Muscle layer of duodenum (tissue), 2 donors: Measurements from ENCODE around the gene DHX30.

Experiments used
- H3K27ac ChIP-seq: one replicate; pipeline ENCODE4 v1.7.0; 2013; ENCODE audit warnings: mild to moderate bottlenecking, low read length
- H3K27me3 ChIP-seq: one replicate; pipeline ENCODE4 v1.7.0; 2013; ENCODE audit warnings: low read depth, mild to moderate bottlenecking, control low read depth, low read length
- H3K36me3 ChIP-seq, 2 donors: one replicate each; pipeline ENCODE4 v1.7.0; 2013; ENCODE audit warnings: low read length in 2 of 2, control low read depth in 1 of 2, mild to moderate bottlenecking in 1 of 2; ENCODE audit not compliant: insufficient read depth in 2 of 2, control insufficient read depth in 1 of 2
- H3K4me1 ChIP-seq, 2 donors: one replicate each; pipeline ENCODE4 v1.7.0; 2013; ENCODE audit warnings: low read length in 2 of 2, mild to moderate bottlenecking in 2 of 2, control low read depth in 1 of 2, moderate library complexity in 1 of 2; ENCODE audit not compliant: insufficient read depth in 2 of 2, control insufficient read depth in 1 of 2
- H3K4me3 ChIP-seq, 2 donors: one replicate each; pipeline ENCODE4 v1.7.0; 2013; ENCODE audit warnings: low read length in 2 of 2, low read depth in 1 of 2, mild to moderate bottlenecking in 1 of 2
- H3K9me3 ChIP-seq, 2 donors: one replicate each; pipeline ENCODE4 v1.7.0; 2013; ENCODE audit warnings: low read length in 2 of 2, control low read depth in 1 of 2, mild to moderate bottlenecking in 1 of 2; ENCODE audit not compliant: control insufficient read depth in 1 of 2
- donor health status: healthy.

The DHX30 gene

DNA sequence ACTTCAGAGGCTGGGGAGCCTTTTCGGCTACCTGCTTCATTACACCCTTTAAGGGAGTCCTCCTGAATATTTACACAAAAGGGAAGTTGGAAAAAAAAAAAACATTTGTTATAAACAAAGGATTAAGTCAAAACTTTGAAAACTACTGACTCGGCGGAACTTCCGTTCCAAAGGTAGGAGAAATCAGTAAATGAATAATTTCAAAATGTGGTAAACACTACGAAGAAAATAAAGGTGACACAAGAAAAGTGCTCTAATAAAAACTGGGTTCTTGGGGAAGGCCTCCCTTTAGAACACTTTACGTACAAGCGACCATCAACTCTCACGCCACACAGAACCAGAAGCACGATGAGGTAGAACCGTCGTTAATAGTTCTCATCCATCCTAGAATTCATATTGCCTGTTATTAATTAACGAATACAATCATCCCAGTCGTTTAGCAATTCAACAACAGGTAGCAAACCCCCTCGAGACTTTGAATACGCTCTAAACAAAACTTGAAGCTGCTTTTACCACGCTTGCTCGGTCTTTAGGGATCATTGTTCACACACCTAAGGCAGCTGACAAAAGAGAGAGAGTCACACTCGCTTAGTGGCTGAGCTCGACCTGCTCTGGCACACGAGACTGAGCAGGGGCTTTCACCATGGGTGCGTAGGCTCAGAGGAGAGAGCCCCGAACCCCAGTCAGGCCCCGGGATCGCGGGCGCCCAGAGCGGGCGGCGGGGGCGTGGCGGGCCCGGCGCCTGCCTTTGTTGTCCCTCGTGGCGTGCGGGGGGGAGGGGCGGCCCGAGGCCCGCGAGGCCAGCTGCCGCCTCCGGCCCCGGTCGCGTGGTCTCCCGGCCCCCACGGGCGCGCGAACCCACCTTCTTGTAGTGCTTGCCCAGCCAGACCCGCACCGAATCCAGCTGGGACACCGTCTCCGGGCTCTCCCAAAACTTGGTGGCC, 21.9 kb upstream of the DHX30 start:
- peak overlapping the region; percentile 92 for H3K27ac ChIP-seq
- H3K27me3 ChIP-seq: no peaks in the 10 kb centered on the region
- no peaks in the 10 kb centered on the region for H3K9me3 ChIP-seq
- H3K4me3 ChIP-seq: peak overlapping the region; percentile 88
- H3K36me3 ChIP-seq: peaks cover 0 to 11% of the 10 kb centered on the region in 2 donors
- peaks cover 12 to 20% of the 10 kb centered on the region in 2 donors for H3K4me1 ChIP-seq

DNA sequence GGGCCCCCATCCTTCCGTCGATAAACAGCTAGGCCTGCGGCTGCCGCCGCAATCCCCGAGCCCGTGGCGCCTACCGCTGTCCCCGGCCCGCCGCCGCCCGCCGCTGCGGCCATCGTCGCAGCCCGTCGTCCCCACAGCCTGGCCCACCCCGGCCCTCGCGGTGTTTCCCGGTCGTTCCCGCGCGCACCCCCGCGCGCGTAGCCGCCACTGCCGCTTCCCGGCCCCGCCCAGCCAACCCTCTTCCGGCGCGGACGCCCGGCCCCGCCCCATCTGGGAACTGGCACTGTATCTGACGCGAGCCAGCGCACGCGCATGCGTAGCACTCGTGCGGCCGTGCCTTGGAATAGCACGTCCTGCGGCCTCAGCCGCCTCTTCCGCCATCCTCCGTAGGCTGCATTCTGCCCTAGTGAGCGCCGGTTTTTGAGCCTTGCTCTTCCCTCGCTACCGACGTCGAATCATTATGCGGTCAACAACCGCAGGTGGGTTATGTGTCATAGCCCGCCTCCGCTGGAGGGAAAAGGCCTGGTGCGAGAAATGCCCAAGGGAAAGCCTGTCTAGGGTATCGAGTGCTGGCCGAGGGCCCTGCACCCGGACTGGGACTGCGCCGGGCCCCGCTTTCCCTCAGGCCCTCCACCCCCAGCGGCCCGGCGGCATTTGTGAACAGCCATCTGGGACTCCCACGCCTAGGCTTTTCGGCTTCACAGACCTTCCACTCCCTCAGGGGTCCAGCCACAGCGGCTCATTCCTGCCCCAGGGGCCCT, 21.1 kb upstream of the DHX30 start, which contains the start of gene SMARCC1:
Gene SMARCC1, minus strand, starts transcription at position 209 of the 761 bp plus-strand sequence. Its CDS starts 96 bp downstream, at position 113.
- no peaks in the 10 kb centered on the region for H3K9me3 ChIP-seq
- peaks cover 12 to 20% of the 10 kb centered on the region in 2 donors for H3K4me1 ChIP-seq
- peak within 1 kb of the TSS; percentile 94 for H3K27ac ChIP-seq

DNA sequence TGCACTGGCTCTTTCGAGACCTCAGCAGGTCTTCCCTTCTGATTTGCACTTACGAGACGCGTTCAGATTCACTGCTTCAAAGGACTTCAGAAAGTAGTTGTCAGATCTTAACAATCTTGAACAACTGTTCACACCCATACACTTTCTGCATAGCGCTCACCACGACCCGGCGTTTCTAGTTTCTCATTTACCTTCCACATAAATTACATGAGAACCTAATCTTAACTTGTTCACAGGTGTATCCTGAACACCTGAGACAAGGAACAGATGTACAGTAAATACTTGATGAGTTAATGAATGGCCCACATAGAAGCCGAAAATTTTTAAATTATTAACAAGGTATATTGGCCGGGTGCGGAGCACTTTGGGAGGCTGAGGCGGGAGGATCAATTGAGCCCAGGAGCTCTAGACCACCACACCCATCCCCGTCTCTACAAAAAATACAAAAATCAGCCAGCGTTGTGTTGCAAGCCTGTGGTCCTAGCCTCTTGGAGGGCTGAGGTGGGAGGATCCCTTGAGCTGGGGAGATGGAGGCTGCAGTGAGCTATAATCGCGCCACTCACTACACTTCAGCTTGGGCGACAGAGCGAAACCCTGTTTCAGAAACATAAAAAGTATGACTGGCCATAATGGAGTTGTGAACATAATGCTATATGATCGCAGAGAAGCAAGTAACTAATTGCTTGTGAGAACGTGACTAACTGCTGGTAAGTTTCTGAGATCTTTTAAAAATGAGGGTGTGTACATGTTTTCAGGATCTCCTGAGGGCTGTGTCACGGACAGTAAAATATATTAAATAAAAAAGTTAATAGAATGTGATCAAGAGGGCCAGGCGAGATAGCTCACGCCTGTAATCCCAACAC, 20.3 kb upstream of the DHX30 start:
- H3K9me3 ChIP-seq: no peaks in the 10 kb centered on the region
- H3K27me3 ChIP-seq: no peaks in the 10 kb centered on the region
- peak overlapping the region; percentile 84 to 88 for H3K4me3 ChIP-seq
- H3K4me1 ChIP-seq: peaks cover 12 to 20% of the 10 kb centered on the region in 2 donors
- H3K27ac ChIP-seq: peak overlapping the region; percentile 94
- peaks cover 0 to 11% of the 10 kb centered on the region in 2 donors for H3K36me3 ChIP-seq

More for the DNA sequence above, 21.1 kb upstream of the DHX30 start, which contains the start of gene SMARCC1:
- no peaks in the 10 kb centered on the region for H3K27me3 ChIP-seq
- H3K36me3 ChIP-seq: peaks cover 0 to 11% of the 10 kb centered on the region in 2 donors
- H3K4me3 ChIP-seq: peak within 1 kb of the TSS; percentile 88

DNA sequence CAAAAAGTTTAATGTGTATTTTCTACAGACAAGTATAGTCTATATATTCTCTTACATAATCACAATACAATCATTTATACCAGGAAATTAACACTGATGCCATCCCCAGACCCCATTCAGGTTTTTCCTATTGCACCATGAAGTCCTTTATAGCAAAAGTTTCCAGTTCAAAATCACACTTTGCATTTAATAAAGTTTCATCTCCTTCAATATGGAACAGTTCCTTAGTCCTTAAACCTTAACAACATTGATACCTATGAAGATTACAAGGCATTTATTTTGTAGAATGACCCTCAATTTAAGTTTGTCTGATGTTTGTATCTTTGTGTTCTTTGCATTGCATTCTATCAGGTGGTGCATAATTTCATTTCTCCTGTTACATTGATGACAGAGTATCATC, 19.3 kb upstream of the DHX30 start:
- no peak overlapping the region for H3K27ac ChIP-seq
- H3K4me3 ChIP-seq: no peak overlapping the region
- no peaks in the 10 kb centered on the region for H3K27me3 ChIP-seq
- H3K4me1 ChIP-seq: peaks cover 12 to 20% of the 10 kb centered on the region in 2 donors
- peaks cover 0 to 11% of the 10 kb centered on the region in 2 donors for H3K36me3 ChIP-seq
- H3K9me3 ChIP-seq: no peaks in the 10 kb centered on the region

DNA sequence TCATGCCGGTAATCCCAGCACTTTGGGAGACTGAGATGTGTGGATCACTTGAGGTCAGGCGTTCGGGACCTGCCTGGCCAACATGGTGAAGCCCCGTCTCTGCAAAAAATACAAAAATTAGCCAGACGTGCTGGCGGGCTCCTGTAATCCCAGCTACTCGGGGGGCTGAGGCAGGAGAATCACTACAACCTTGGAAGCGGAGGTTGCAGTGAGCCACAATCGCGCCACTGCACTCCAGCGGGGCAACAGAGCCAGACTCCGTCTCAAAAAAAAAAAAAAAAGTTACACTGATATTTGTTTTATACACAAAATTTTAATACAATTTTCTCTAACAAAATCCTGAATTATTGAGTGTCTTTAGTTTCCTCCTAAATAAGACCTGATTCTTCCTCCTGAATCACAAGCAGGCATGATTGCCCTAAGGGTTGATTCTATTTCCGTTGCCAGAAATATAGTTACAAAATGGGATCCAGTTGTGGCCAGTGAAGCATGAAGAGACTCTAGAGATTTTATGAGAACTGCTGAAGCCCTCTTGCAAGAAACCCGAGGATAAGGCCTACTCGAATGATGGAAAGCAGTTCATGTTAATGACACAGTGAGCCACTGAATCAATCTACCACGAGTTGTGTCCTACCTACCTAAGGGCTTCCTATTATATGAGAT, 11.6 kb upstream of the DHX30 start:
- Histone ChIP-seq H3K4me1 (peaks cover 0 to 3% of the 10 kb centered on the region in 2 donors), H3K9me3 (no peaks in the 10 kb centered on the region), H3K4me3 (no peak overlapping the region), H3K27me3 (no peaks in the 10 kb centered on the region), H3K27ac (no peak overlapping the region), H3K36me3 (no peaks in the 10 kb centered on the region)

DNA sequence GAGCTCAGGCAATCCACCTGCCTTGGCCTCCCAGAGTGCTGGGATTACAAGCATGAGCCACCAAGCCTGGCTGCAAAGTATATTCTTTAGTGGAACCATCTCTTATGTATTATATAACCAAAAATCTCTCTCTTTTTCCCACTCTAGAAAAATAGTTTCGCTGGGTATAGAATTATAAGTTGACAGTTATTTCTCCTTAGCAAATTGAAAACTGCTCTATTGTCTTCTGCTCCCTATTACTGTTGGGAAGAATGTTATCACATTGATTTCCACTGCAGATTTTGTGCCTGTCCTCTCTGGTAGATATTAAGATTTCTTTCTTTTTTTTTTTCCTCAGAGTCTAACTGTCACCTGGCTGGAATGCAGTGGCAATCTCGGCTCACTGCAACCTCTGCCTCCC, 10.2 kb upstream of the DHX30 start:
- Histone ChIP-seq H3K4me1 (peaks cover 0 to 3% of the 10 kb centered on the region in 2 donors), H3K27me3 (no peaks in the 10 kb centered on the region), H3K9me3 (no peaks in the 10 kb centered on the region), H3K36me3 (no peaks in the 10 kb centered on the region), H3K27ac (no peak overlapping the region), H3K4me3 (no peak overlapping the region)

DNA sequence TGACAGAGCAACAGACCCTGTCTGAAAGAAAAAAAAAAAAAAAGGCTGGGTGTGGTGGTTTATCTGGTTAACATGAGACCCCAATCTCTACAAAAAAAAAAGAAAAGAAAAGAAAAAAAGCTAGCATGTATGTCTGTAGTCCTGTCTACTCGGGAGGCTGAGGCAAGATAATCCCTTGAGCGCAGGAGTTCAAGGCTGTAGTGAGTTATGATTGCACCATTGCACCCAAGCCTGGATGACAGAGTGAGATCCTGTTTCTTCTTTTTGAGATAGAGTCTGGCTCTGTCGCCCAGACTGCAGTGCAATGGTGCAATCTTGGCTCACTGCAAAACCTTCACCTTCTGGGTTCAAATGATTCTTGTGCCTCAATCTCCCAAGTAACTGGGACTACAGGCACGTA, 8.4 kb upstream of the DHX30 start:
- Histone ChIP-seq H3K36me3 (no peaks in the 10 kb centered on the region), H3K4me1 (peaks cover 0 to under 1% of the 10 kb centered on the region in 2 donors), H3K4me3 (no peak overlapping the region), H3K27me3 (no peaks in the 10 kb centered on the region), H3K9me3 (no peaks in the 10 kb centered on the region), H3K27ac (no peak overlapping the region)

DNA sequence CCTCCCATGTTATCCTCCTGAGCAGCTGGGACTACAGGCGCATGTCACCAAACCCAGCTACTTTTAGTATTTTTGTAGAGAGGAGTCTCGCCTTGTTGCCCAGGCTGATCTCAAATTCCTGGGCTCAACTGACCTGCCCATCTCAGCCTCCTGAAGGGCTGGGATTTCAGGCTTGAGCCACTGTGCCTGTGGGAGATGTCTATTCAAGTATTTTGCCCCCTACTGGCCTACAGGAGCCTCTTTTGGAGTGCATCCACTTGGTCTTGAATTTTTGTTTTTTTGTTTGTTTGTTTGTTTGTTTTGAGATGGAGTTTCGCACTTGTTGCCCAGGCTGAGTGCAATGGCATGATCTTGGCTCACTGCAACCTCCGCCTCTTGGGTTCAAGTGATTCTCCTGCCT, 3.2 kb upstream of the DHX30 start:
- no peaks in the 10 kb centered on the region for H3K27me3 ChIP-seq
- H3K36me3 ChIP-seq: no peaks in the 10 kb centered on the region
- H3K27ac ChIP-seq: no peak overlapping the region
- no peak overlapping the region for H3K4me3 ChIP-seq
- peaks cover 5 to 16% of the 10 kb centered on the region in 2 donors for H3K4me1 ChIP-seq
- no peaks in the 10 kb centered on the region for H3K9me3 ChIP-seq

DNA sequence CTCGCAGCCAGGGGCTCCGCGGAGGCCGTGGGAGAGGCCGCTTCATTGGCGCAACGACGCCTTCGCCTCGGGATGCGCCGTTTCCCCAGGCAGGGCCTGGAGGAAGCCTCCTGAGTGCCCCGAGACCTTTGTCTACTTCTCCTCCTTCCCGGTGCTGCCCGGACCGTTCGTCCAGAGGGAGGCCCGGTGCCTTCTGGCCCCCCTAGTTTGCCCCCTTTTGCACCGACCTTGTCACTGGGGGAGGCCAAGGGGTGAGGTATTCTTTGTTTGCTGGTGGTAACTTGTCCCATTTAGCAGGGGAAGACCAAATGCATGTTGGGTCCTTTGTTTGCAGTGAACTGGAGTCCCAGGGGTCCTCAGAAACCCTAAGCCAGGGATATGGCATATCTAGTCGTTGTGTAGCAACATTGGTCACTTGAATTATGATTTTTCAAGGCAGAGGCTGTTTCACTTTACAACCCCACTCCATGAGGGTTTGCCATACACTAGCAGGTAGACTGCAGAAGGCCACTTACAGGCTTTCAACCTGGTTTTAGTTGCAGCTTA, 615 bp downstream of the DHX30 start:
- peaks cover 5 to 17% of the 10 kb centered on the region in 2 donors for H3K4me1 ChIP-seq
- no peaks in the 10 kb centered on the region for H3K27me3 ChIP-seq
- peak overlapping the region; percentile 86 to 88 for H3K4me3 ChIP-seq
- H3K27ac ChIP-seq: peak overlapping the region; percentile 91
- no peaks in the 10 kb centered on the region for H3K9me3 ChIP-seq
- H3K36me3 ChIP-seq: no peaks in the 10 kb centered on the region

DNA sequence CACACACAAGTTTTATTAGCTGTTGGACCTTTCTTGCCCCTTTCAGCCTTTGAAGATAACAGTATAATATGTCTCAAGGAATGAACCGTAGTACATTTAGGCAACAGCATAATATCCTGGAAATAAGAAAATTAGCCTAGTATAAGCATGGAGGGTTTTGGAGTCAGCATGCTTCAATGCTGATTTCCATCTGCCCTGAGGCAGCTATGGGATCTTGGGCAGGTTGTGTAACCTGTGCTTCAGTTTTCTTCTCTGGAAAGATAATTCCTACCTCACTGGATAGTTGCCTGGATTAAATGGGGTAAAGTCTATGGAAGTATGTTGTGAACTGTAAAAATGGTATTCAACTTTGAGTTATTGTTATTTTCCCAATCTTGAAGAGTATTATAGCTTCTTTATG, 1.6 kb downstream of the DHX30 start:
- no peak overlapping the region for H3K27ac ChIP-seq

More for the DNA sequence above, 1.6 kb downstream of the DHX30 start:
- peaks cover 5 to 17% of the 10 kb centered on the region in 2 donors for H3K4me1 ChIP-seq
- H3K4me3 ChIP-seq: no peak overlapping the region
- no peaks in the 10 kb centered on the region for H3K27me3 ChIP-seq
- no peaks in the 10 kb centered on the region for H3K9me3 ChIP-seq
- peaks cover 0 to 4% of the 10 kb centered on the region in 2 donors for H3K36me3 ChIP-seq
